A673 (cell line): ENCODE results near the gene ST7. TPM values are rescaled to one million over a fixed set of nuclear protein-coding genes. Genes with fewer than 3 reads are reported as not detected.

Source experiments
- BruUV-seq: library from RNA; stranded (reverse); fragments of 400-500 nt; replicated peaks from 2 replicates; lab custom pipeline; 2021; lab: Mats Ljungman, UMichigan
- CTCF ChIA-PET: fragments of 300-600 bp; sonication (Branson Sonifier 250); formaldehyde crosslinking; loops from one replicate; lab custom pipeline; 2022; ENCODE audit warnings: antibody characterized with exemption; lab: Charles Lee
- POLR2A ChIA-PET: fragments of 300-600 bp; sonication (Branson Sonifier 250); formaldehyde crosslinking; loops from one replicate; lab custom pipeline; 2022; ENCODE audit warnings: antibody characterized with exemption; ENCODE audit not compliant: low non-redundant PET; lab: Charles Lee
- DNase-seq: peaks from one replicate; pipeline ENCODE4 v3.0.0-alpha.2; 2015; ENCODE audit warnings: low spot score
- H3K27ac ChIP-seq: fragments of 200-600 bp; sonication (generic); 2 replicates; pipeline ENCODE4 v1.5.1; 2016; ENCODE audit warnings: mixed run types, low read depth, mild to moderate bottlenecking, mixed read lengths, antibody characterized with exemption, low read length; ENCODE audit not compliant: poor library complexity, severe bottlenecking
- H3K27me3 ChIP-seq: fragments of 200-600 bp; sonication (generic); replicated peaks from 2 replicates; pipeline ENCODE4 v1.6.1; 2017; ENCODE audit warnings: mixed run types, low read depth, mild to moderate bottlenecking, mixed read lengths, antibody characterized with exemption, low read length; ENCODE audit not compliant: insufficient read depth, poor library complexity
- H3K36me3 ChIP-seq: fragments of 200-600 bp; sonication (generic); 2 replicates; pipeline ENCODE4 v1.6.1; 2016; ENCODE audit warnings: mixed run types, mild to moderate bottlenecking, mixed read lengths, antibody characterized with exemption, low read length; ENCODE audit not compliant: insufficient read depth, poor library complexity, severe bottlenecking
- H3K4me1 ChIP-seq: fragments of 200-600 bp; sonication (generic); 2 replicates; pipeline ENCODE4 v1.6.1; 2017; ENCODE audit warnings: mixed run types, mild to moderate bottlenecking, mixed read lengths, antibody characterized with exemption, low read length; ENCODE audit not compliant: insufficient read depth, poor library complexity, severe bottlenecking
- H3K4me3 ChIP-seq: fragments of 200-600 bp; sonication (generic); 2 replicates; pipeline ENCODE4 v1.5.1; 2016; ENCODE audit warnings: low read depth, mixed run types, mild to moderate bottlenecking, mixed read lengths, low read length; ENCODE audit not compliant: poor library complexity, severe bottlenecking
- H3K9me3 ChIP-seq: fragments of 200-600 bp; sonication (generic); 2 replicates; pipeline ENCODE4 v1.6.1; 2016; ENCODE audit warnings: mixed run types, low read depth, mild to moderate bottlenecking, mixed read lengths, antibody characterized with exemption, low read length; ENCODE audit not compliant: poor library complexity, severe bottlenecking
- EZH2 ChIP-seq: fragments of 200-600 bp; sonication (generic); IDR thresholded peaks from 2 replicates; pipeline ENCODE4 v1.6.1; 2017; ENCODE audit warnings: borderline replicate concordance, low read depth, mild to moderate bottlenecking, mixed read lengths, antibody characterized with exemption, low read length; ENCODE audit not compliant: poor library complexity, severe bottlenecking
- intact Hi-C: fragments of 100-400 bp; cut with micrococcal nuclease; formaldehyde crosslinking; loops from one replicate; pipeline ENCODE4 v1.10.0; 2022; ENCODE audit not compliant: unreplicated experiment
- total RNA-seq: library from RNA; stranded (reverse); gene quantifications from 2 replicates; pipeline ENCODE4 v1.2.3, GENCODE V29; 2021
- TF ChIP-seq, protein P1 (sequence below): fragments of 300-800, 200-600 bp; sonication (generic); conservative IDR thresholded peaks from 2 replicates; pipeline ENCODE4 v1.5.1; 2017; ENCODE audit warnings: low read depth, mild to moderate bottlenecking, antibody characterized with exemption, low read length, moderate library complexity, mixed read lengths

Gene ST7
- total RNA-seq, 1 experiment from 2014 or later = 24.3 TPM

DNA sequence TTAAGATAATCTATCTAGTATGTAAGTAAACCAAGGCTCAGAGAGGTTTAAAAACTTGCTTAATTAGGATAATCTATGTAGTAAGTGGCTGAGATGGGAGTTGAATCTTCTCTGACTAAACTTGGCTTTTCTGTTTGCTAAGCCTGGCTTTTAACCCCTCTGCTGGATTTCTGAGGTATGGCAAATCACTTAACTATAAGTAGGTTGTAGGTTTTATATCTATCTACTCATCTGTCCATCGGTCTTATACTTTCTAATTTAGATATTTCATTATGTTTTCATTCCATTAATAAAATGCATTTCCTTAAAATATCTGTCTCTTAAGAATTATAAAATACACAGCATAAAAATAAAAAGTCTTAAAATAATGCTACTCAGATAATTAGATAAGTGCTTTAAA is 59.4 kb downstream of the ST7 start:
- intact Hi-C loops = no loop called here
- H3K4me1 ChIP-seq = peaks cover 27% of the 10 kb centered on the region
- CTCF ChIA-PET = no interaction called here
- H3K27ac ChIP-seq = no peak overlapping the region
- H3K4me3 ChIP-seq = no peak overlapping the region
- TF ChIP-seq, protein P1, sequence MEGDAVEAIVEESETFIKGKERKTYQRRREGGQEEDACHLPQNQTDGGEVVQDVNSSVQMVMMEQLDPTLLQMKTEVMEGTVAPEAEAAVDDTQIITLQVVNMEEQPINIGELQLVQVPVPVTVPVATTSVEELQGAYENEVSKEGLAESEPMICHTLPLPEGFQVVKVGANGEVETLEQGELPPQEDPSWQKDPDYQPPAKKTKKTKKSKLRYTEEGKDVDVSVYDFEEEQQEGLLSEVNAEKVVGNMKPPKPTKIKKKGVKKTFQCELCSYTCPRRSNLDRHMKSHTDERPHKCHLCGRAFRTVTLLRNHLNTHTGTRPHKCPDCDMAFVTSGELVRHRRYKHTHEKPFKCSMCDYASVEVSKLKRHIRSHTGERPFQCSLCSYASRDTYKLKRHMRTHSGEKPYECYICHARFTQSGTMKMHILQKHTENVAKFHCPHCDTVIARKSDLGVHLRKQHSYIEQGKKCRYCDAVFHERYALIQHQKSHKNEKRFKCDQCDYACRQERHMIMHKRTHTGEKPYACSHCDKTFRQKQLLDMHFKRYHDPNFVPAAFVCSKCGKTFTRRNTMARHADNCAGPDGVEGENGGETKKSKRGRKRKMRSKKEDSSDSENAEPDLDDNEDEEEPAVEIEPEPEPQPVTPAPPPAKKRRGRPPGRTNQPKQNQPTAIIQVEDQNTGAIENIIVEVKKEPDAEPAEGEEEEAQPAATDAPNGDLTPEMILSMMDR = peak; percentile 52
- TF ChIP-seq EZH2 = no peak
- POLR2A ChIA-PET = no interaction called here
- H3K9me3 ChIP-seq = no peaks in the 10 kb centered on the region
- BruUV-seq = no TSS peak
- H3K27me3 ChIP-seq = no peaks in the 10 kb centered on the region
- peak; percentile 62 for DNase-seq
- no peaks in the 10 kb centered on the region for H3K36me3 ChIP-seq

DNA sequence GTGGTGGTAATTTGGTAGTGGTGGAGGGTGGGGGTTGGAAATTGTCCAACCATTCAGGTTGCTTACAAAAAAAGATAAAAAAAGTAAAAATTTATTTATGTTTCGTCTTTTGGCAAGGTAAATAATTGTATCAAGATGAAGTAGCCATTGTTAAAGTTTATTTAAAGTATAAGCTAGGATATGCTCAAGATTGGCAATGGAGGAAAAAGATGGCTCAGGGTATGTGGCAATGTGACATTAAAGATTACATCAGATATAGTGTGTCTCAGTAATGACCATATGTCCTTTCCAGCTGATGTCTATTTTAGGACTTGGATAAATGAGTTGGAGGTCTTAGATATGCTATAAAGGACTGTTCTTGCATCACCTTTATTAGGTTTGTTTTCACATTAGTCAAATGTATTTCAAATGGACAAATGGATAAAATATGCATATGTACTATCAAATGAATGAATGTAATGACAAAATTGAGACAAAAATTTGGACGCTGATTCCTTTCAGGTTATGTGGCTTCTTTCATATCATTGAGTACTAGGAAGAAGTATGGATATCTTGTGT is 60.9 kb downstream of the ST7 start:
- ChIA-PET POLR2A (no interaction called here), CTCF (no interaction called here)
- TF ChIP-seq, protein P1 = no peak
- Histone ChIP-seq H3K36me3 (no peaks in the 10 kb centered on the region), H3K27ac (peak overlapping the region; percentile 9), H3K9me3 (no peaks in the 10 kb centered on the region), H3K4me3 (peak overlapping the region; percentile 10), H3K27me3 (no peaks in the 10 kb centered on the region), H3K4me1 (peaks cover 27% of the 10 kb centered on the region)
- BruUV-seq = no TSS peak
- no peak for DNase-seq
- intact Hi-C loops = no loop called here

DNA sequence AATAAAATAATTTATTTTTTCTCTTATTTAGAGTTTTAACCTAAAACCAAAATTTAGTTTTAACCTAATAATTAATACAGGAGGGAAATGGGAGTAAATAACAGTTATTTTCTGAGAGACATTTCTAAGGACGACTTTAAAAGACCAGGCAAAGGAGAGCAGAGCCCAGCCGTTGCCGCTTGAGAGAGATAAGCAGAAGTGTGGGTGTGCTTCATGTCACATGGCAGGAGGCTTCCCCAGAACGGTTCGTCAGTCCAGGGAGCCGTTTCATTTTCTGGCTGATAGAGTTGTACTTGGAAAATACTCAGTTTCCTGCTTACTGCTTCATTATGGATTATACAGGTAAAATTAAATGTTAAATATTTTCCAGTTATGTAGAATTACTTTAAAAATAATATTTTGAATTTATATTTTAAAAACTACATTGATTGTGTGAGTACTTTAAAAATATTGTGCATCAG is 61.4 kb downstream of the ST7 start:
- TF ChIP-seq EZH2 = no peak
- TF ChIP-seq, protein P1 = no peak
- ChIA-PET POLR2A (no interaction called here), CTCF (no interaction called here)
- no TSS peak for BruUV-seq
- no peaks in the 10 kb centered on the region for H3K36me3 ChIP-seq
- peak overlapping the region; percentile 10 for H3K4me3 ChIP-seq
- peak overlapping the region; percentile 9 for H3K27ac ChIP-seq
- intact Hi-C loops = no loop called here
- H3K9me3 ChIP-seq = no peaks in the 10 kb centered on the region
- peaks cover 29% of the 10 kb centered on the region for H3K4me1 ChIP-seq
- DNase-seq = peak; percentile 62
- no peaks in the 10 kb centered on the region for H3K27me3 ChIP-seq
